Keratinocyte (primary cell): ENCODE measurements around the gene E2F1. TPM values are rescaled to one million over a fixed set of nuclear protein-coding genes. Genes with fewer than 3 reads are reported as not detected.

Source experiments
- DNase-seq: peaks from one replicate; pipeline ENCODE4 v3.0.0-alpha.2; 2011; ENCODE audit warnings: low read depth, missing footprints, low spot score
- FAIRE-seq: peaks from 2 replicates; lab custom pipeline; 2011; peaks lifted over from hg19 to GRCh38; lab: Jason Lieb, UNC
- H2AFZ ChIP-seq: 2 replicates; pipeline ENCODE4 v1.6.0; 2012; ENCODE audit warnings: low read length, control low read depth, inconsistent platforms; ENCODE audit not compliant: control insufficient read depth
- H3K27ac ChIP-seq: 2 replicates; pipeline ENCODE4 v1.5.1; 2011; ENCODE audit warnings: low read length; ENCODE audit not compliant: control insufficient read depth, insufficient read depth
- H3K27me3 ChIP-seq: 3 replicates; pipeline ENCODE4 v1.6.0; 2011; ENCODE audit warnings: low read length; ENCODE audit not compliant: control insufficient read depth, insufficient read depth; ENCODE audit errors: extremely low read depth
- H3K36me3 ChIP-seq, 2 experiments: 2 replicates in 1 of 2; 3 replicates in 1 of 2; pipeline ENCODE4 v1.5.1; 2011; ENCODE audit warnings: low read length in 2 of 2, mild to moderate bottlenecking in 1 of 2; ENCODE audit not compliant: control insufficient read depth in 2 of 2, insufficient read depth in 2 of 2; ENCODE audit errors: extremely low read depth in 1 of 2
- H3K4me1 ChIP-seq: 3 replicates; pipeline ENCODE4 v1.5.1; 2011; ENCODE audit warnings: low read length; ENCODE audit not compliant: control insufficient read depth, insufficient read depth; ENCODE audit errors: extremely low read depth
- H3K4me2 ChIP-seq: 3 replicates; pipeline ENCODE4 v1.6.0; 2011; ENCODE audit warnings: low read depth, low read length; ENCODE audit not compliant: control insufficient read depth, insufficient read depth; ENCODE audit errors: extremely low read depth
- H3K4me3 ChIP-seq, 3 experiments: fragments of 200-600 bp in 1 of 3; sonication (generic) in 1 of 3; 2 replicates in 2 of 3; 3 replicates in 1 of 3; pipeline ENCODE4 v1.5.1; 2011 to 2016; ENCODE audit warnings: low read length in 3 of 3, mild to moderate bottlenecking in 3 of 3, control low read depth in 2 of 3, inconsistent platforms in 1 of 3, low read depth in 1 of 3, mixed read lengths in 1 of 3, mixed run types in 1 of 3, moderate library complexity in 1 of 3; ENCODE audit not compliant: control insufficient read depth in 2 of 3, insufficient read depth in 2 of 3; ENCODE audit errors: extremely low read depth in 1 of 3
- H3K79me2 ChIP-seq: 2 replicates; pipeline ENCODE4 v1.6.0; 2012; ENCODE audit warnings: low read length; ENCODE audit not compliant: control insufficient read depth, insufficient read depth
- H3K9ac ChIP-seq: 3 replicates; pipeline ENCODE4 v1.6.0; 2011; ENCODE audit warnings: low read length; ENCODE audit not compliant: control insufficient read depth, insufficient read depth; ENCODE audit errors: extremely low read depth
- H3K9me1 ChIP-seq: 3 replicates; pipeline ENCODE4 v1.6.0; 2011; ENCODE audit warnings: low read length; ENCODE audit not compliant: control insufficient read depth, insufficient read depth; ENCODE audit errors: extremely low read depth
- H3K9me3 ChIP-seq: 2 replicates; pipeline ENCODE4 v1.5.1; 2012; ENCODE audit warnings: low read depth, low read length; ENCODE audit not compliant: control insufficient read depth
- H4K20me1 ChIP-seq: 3 replicates; pipeline ENCODE4 v1.6.0; 2011; ENCODE audit warnings: low read length; ENCODE audit not compliant: control insufficient read depth, insufficient read depth; ENCODE audit errors: extremely low read depth
- CTCF ChIP-seq, 3 experiments: IDR thresholded peaks in 1 of 3; conservative IDR thresholded peaks in 1 of 3; optimal IDR thresholded peaks in 1 of 3; 2 replicates in 2 of 3; 3 replicates in 1 of 3; pipeline versions ENCODE3 to v1.5.1; 2011; ENCODE audit warnings: low read length in 3 of 3, mild to moderate bottlenecking in 3 of 3, moderate library complexity in 2 of 3, control low read depth in 1 of 3, inconsistent platforms in 1 of 3; ENCODE audit not compliant: insufficient read depth in 2 of 3; ENCODE audit errors: extremely low read depth in 1 of 3
- EZH2 ChIP-seq: IDR thresholded peaks from one replicate; pipeline ENCODE4 v1.6.1; 2012; ENCODE audit warnings: inconsistent platforms, mild to moderate bottlenecking, low read length, moderate library complexity
- dilution Hi-C: fragments of 300-500 bp; cut with MboI; formaldehyde crosslinking; loops from one replicate; pipeline ENCODE4 v1.7.0; 2020; ENCODE audit warnings: low sequenced_read_pairs; ENCODE audit not compliant: extremely low pct_ligation_motif_present
- polyA plus RNA-seq, 5 experiments: library from polyadenylated mRNA; depleted of rRNA in 3 of 5; stranded (reverse) in 3 of 5; stranded (forward) in 1 of 5; unstranded in 1 of 5; fragments of >200 nt; gene quantifications; 1 replicate in 1 of 5; 2 replicates in 3 of 5; 3 replicates in 1 of 5; pipeline versions ENCODE4 v1.2.1 to v1.2.3, GENCODE V29; 2011 to 2012; ENCODE audit warnings: missing spikeins in 2 of 5, low read depth in 1 of 5, low replicate concordance in 1 of 5

Gene E2F1
- polyA plus RNA-seq, 1 donor (not counting 4 experiments of a cell fraction or from before 2014, with no cell fraction given) = 2.8 TPM

GRCh38 chr20:33719989-33720709, 34.0 kb upstream of the E2F1 start, which contains the start of gene PXMP4:
PXMP4 (minus strand) TSS chr20:33720310; CDS start chr20:33720207, 103 bp downstream.
- FAIRE-seq = peak; percentile 95
- H3K9ac ChIP-seq = peak within 1 kb of the TSS; percentile 72

GRCh38 chr20:33719277-33719988, 33.2 kb upstream of the E2F1 start:
- Histone ChIP-seq H3K27ac (no peak overlapping the region), H2AFZ (peak overlapping the region; percentile 90), H3K9ac (peak overlapping the region; percentile 72), H3K36me3 (no peaks in the 10 kb centered on the region), H3K4me3 (peak overlapping the region; percentile 59 to 80 (median 79)), H4K20me1 (no peaks in the 10 kb centered on the region), H3K27me3 (no peaks in the 10 kb centered on the region), H3K4me2 (peak overlapping the region; percentile 79), H3K79me2 (no peaks in the 10 kb centered on the region), H3K9me1 (no peaks in the 10 kb centered on the region), H3K9me3 (no peaks in the 10 kb centered on the region), H3K4me1 (peaks cover 7% of the 10 kb centered on the region)
- no peak for DNase-seq
- no peak for FAIRE-seq
- TF ChIP-seq EZH2 (no peak), CTCF (optimal IDR thresholded peaks at IDR 0.05 in 1 of 3, IDR thresholded peaks at IDR 0.05 in 1 of 3, conservative IDR thresholded peaks at IDR 0.05 in 1 of 3; ENCODE audit: extremely low read depth in 1 of 3, insufficient read depth in 2 of 3, low read length in 3 of 3) (no peak)
- dilution Hi-C loops = no loop called here

More at GRCh38 chr20:33719989-33720709, 34.0 kb upstream of the E2F1 start, which contains the start of gene PXMP4:
- H3K4me3 ChIP-seq = peak within 1 kb of the TSS; percentile 59 to 80 (median 79)
- no peaks in the 10 kb centered on the region for H3K9me3 ChIP-seq
- H3K36me3 ChIP-seq = no peaks in the 10 kb centered on the region
- H2AFZ ChIP-seq = peak within 1 kb of the TSS; percentile 90
- H3K9me1 ChIP-seq = no peaks in the 10 kb centered on the region
- no peaks in the 10 kb centered on the region for H3K79me2 ChIP-seq
- H3K4me1 ChIP-seq = peaks cover 7% of the 10 kb centered on the region
- DNase-seq = peak; percentile 94
- H3K27ac ChIP-seq = no peak within 1 kb of the TSS
- no peak for TF ChIP-seq CTCF (optimal IDR thresholded peaks at IDR 0.05 in 1 of 3, IDR thresholded peaks at IDR 0.05 in 1 of 3, conservative IDR thresholded peaks at IDR 0.05 in 1 of 3; ENCODE audit: extremely low read depth in 1 of 3, insufficient read depth in 2 of 3, low read length in 3 of 3)
- TF ChIP-seq EZH2 = no peak
- dilution Hi-C loops = no loop called here
- no peaks in the 10 kb centered on the region for H4K20me1 ChIP-seq
- H3K4me2 ChIP-seq = peak within 1 kb of the TSS; percentile 79
- no peaks in the 10 kb centered on the region for H3K27me3 ChIP-seq
